HG02571 (cell line): ENCODE data around the gene MCM3AP.
"Not testable (repeated sequence)": the region's sequence is repeated elsewhere in the genome, so short reads cannot be mapped to it uniquely, and the experiment has no call there.

Experiments
- ATAC-seq: cut with Tn5 transposase; IDR thresholded peaks from one replicate; pipeline ENCODE4 v1.9.1; 2021; ENCODE audit warnings: mild to moderate bottlenecking, moderate library complexity; ENCODE audit not compliant: unreplicated experiment

Gene MCM3AP

GRCh38 chr21:46207006-46207919, 78.1 kb downstream of the MCM3AP start:
- no peak for ATAC-seq

GRCh38 chr21:46206163-46207005, 79.0 kb downstream of the MCM3AP start:
- no peak for ATAC-seq

- ATAC-seq = no peak
Observed at GRCh38 chr21:46205766-46206162, 79.6 kb downstream of the MCM3AP start.

- no peak for ATAC-seq
Observed at GRCh38 chr21:46205166-46205565, 80.2 kb downstream of the MCM3AP start.

GRCh38 chr21:46203203-46203600, 82.2 kb downstream of the MCM3AP start:
- no peak for ATAC-seq

- ATAC-seq = no peak
Observed at GRCh38 chr21:46202592-46203202, 82.7 kb downstream of the MCM3AP start.

GRCh38 chr21:46200877-46201803, 84.3 kb downstream of the MCM3AP start:
- not testable (repeated sequence) for ATAC-seq

- ATAC-seq = no peak
Observed at GRCh38 chr21:46199436-46200373, 85.7 kb downstream of the MCM3AP start.

GRCh38 chr21:46196733-46197132, 88.7 kb downstream of the MCM3AP start:
- ATAC-seq = no peak

GRCh38 chr21:46195595-46196195, 89.7 kb downstream of the MCM3AP start:
- no peak for ATAC-seq

- no peak for ATAC-seq
Observed at GRCh38 chr21:46194374-46195334, 90.8 kb downstream of the MCM3AP start.

GRCh38 chr21:46193829-46194373, 91.5 kb downstream of the MCM3AP start:
- ATAC-seq = no peak

- no peak for ATAC-seq
Observed at GRCh38 chr21:46191686-46192575, 93.5 kb downstream of the MCM3AP start.

GRCh38 chr21:46191257-46191685, 94.1 kb downstream of the MCM3AP start:
- ATAC-seq = no peak

- ATAC-seq = no peak
Observed at GRCh38 chr21:46190491-46191131, 94.8 kb downstream of the MCM3AP start.

GRCh38 chr21:46189959-46190490, 95.4 kb downstream of the MCM3AP start:
- ATAC-seq = no peak
